Fibroblast of pulmonary artery (primary cell): ENCODE results near the gene DAPK1.

Experiments used
- DNase-seq: peaks from one replicate; pipeline ENCODE4 v3.0.0-alpha.2; 2010; ENCODE audit warnings: low read depth
- H3K4me3 ChIP-seq: replicated peaks from 2 replicates; pipeline ENCODE4 v1.5.1; 2011; ENCODE audit warnings: low read depth, mild to moderate bottlenecking, control low read depth, low read length, moderate library complexity
- TF ChIP-seq, protein P1 (sequence below): IDR thresholded peaks from 2 replicates; pipeline ENCODE4 v1.5.1; 2011; ENCODE audit warnings: mild to moderate bottlenecking, control low read depth, low read length, inconsistent platforms; ENCODE audit errors: missing control alignments

The DAPK1 gene

GRCh38 chr9:87580941-87581438, 83.3 kb downstream of the DAPK1 start:
- no peak overlapping the region for H3K4me3 ChIP-seq
- no peak for DNase-seq
- TF ChIP-seq, protein P1, sequence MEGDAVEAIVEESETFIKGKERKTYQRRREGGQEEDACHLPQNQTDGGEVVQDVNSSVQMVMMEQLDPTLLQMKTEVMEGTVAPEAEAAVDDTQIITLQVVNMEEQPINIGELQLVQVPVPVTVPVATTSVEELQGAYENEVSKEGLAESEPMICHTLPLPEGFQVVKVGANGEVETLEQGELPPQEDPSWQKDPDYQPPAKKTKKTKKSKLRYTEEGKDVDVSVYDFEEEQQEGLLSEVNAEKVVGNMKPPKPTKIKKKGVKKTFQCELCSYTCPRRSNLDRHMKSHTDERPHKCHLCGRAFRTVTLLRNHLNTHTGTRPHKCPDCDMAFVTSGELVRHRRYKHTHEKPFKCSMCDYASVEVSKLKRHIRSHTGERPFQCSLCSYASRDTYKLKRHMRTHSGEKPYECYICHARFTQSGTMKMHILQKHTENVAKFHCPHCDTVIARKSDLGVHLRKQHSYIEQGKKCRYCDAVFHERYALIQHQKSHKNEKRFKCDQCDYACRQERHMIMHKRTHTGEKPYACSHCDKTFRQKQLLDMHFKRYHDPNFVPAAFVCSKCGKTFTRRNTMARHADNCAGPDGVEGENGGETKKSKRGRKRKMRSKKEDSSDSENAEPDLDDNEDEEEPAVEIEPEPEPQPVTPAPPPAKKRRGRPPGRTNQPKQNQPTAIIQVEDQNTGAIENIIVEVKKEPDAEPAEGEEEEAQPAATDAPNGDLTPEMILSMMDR: no peak

GRCh38 chr9:87581513-87581912, 83.8 kb downstream of the DAPK1 start:
- H3K4me3 ChIP-seq: no peak overlapping the region
- TF ChIP-seq, protein P1: no peak
- peak; percentile 69 for DNase-seq

DNA sequence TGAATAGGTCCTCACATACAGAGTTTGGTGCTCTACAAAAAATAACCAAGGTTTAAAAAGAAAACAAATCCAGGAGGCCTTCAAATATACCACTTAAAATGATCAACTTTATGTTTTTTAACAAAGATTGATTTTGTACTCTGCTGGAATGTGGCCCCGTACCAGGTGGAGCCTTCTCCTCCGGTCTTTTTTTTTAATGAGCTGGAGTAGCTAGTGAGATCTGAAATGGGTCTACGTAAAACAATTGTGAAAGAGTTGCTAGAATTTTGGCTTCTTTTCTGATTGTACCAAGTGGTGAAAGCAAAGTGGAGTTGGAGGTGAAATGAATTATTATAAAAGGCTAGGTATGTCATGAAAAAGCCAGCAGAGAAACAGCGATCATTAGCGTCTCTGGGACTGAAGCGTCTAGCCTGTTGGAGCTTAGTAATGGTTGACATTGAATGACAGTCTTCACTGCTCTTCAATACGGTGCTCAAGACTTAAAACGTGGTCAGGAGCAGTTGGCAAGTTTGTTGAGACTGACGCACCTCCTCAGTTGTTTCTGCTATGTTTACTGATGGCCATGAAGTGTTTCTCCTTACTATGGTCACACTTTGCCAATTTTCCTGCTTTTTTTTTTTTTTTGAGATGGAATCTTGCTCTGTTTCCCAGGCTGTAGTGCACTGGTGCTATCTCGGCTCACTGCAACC, 84.4 kb downstream of the DAPK1 start:
- DNase-seq: no peak
- no peak overlapping the region for H3K4me3 ChIP-seq
- TF ChIP-seq, protein P1: no peak

GRCh38 chr9:87584326-87584725, 86.7 kb downstream of the DAPK1 start:
- TF ChIP-seq, protein P1: no peak
- no peak overlapping the region for H3K4me3 ChIP-seq
- no peak for DNase-seq

DNA sequence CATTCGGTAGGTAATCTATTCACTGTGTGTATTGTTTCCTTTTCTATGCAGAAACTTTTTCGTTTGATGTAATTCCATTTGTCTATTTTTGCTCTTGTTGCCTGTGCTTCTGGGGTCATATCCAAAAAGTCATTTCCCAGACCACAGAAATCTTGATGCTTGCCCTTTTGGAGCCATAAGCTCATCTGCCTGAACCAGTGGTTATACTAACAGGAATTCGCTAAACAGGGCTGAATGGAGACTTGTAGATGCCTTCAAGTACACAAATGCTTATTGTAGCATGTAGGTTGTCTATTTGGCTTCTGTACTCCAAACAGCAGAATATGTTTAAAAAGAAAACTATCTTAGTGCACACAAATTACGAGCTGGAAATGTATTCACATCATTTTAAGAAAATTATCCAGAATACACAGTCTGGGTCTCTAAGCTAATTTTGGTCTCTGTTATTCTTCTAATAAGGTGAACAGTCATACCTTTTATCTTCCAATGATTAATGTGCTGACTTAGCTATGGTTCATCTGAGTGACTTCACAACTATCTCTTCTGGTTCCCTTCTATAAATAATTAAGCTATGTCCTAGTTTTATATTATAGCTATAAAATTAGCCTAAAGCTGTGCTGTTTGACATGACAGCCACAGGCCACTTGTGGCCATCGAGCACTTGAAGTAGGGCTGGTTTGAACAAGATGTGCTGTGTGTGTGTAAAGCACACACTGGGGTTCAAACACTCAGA, 87.6 kb downstream of the DAPK1 start:
- no peak for DNase-seq
- TF ChIP-seq, protein P1: no peak
- H3K4me3 ChIP-seq: no peak overlapping the region

DNA sequence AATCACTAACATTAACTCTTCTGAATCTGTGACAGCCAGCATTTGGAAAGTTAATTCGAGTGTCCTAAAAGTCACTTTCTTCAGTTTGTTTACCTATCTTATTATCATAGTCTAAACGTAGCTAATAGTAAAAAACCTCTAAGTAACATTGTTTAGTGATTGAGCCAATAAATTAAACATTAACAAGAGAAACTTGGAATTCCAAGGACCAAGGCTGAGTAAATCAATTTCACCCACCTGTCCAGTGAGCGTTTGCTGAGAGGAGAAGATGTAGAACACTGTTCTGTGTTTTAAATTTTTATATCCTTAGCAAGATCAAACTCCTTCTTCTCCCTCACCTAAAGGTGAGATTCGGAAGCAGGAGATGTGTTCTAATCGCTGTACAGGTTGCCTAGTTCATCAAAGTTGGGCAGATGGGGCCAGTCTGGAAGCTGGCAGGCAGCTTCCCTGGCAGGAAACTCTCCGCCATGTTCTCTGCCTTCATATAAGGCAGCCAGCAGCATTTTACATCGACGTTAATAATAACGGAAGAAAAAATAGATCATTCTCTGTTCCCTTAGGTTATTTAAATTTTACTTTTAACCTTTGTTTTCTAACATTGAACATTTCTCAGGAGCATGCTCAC, 89.2 kb downstream of the DAPK1 start:
- TF ChIP-seq, protein P1: no peak

More for the DNA sequence above, 89.2 kb downstream of the DAPK1 start:
- DNase-seq: no peak
- H3K4me3 ChIP-seq: no peak overlapping the region
